H1 (cell line): ENCODE results near the gene DYNLRB1. TPM values are rescaled to one million over a fixed set of nuclear protein-coding genes. Genes with fewer than 3 reads are reported as not detected.

Source experiments
- CHD2 ChIP-seq: IDR thresholded peaks from 2 replicates; pipeline ENCODE4 v1.6.1; 2012; ENCODE audit warnings: low read length, improper control_type of control experiment
- CHD7 ChIP-seq: fragments of 300-600 bp; sonication (generic); IDR thresholded peaks from 2 replicates; pipeline ENCODE4 v1.7.1; 2012; ENCODE audit warnings: low read length, moderate library complexity, mild to moderate bottlenecking, inconsistent platforms; ENCODE audit not compliant: insufficient replicate concordance
- CTCF ChIP-seq, 3 experiments: IDR thresholded peaks; 1 replicate in 2 of 3; 2 replicates in 1 of 3; pipeline versions ENCODE4 v1.5.1 to v1.6.1; 2011; ENCODE audit warnings: low read length in 3 of 3, mild to moderate bottlenecking in 3 of 3, inconsistent platforms in 2 of 3, low read depth in 1 of 3, moderate library complexity in 1 of 3; ENCODE audit not compliant: insufficient read depth in 1 of 3; ENCODE audit errors: control extremely low read depth in 1 of 3
- EP300 ChIP-seq, 2 experiments: IDR thresholded peaks; 1 replicate in 1 of 2; 2 replicates in 1 of 2; pipeline ENCODE4 v1.6.1; 2011 to 2012; ENCODE audit warnings: low read depth in 2 of 2, low read length in 2 of 2, mild to moderate bottlenecking in 2 of 2, borderline replicate concordance in 1 of 2, inconsistent platforms in 1 of 2, moderate library complexity in 1 of 2
- KDM1A ChIP-seq: fragments of 200-600, 300-600 bp; sonication (generic); IDR thresholded peaks from 2 replicates; pipeline ENCODE4 v1.7.1; 2016; ENCODE audit warnings: mild to moderate bottlenecking, low read length, borderline replicate concordance
- TAF7 ChIP-seq: optimal IDR thresholded peaks from 2 replicates; pipeline ENCODE3; 2011; ENCODE audit warnings: low read depth, mild to moderate bottlenecking, inconsistent platforms, low read length, moderate library complexity, borderline replicate concordance
- polyA plus RNA-seq, 7 experiments: library from polyadenylated mRNA; depleted of rRNA in 3 of 7; stranded (reverse) in 5 of 7; unstranded in 2 of 7; fragments of >200 nt in 5 of 7; fragments of 200-250 nt in 2 of 7; gene quantifications; 1 replicate in 5 of 7; 2 replicates in 1 of 7; 4 replicates in 1 of 7; pipeline versions ENCODE4 v1.2.1 to v1.2.3, GENCODE V29; 2011 to 2013; ENCODE audit warnings: missing spikeins in 2 of 7, mixed read lengths in 2 of 7
- total RNA-seq: library from RNA; stranded (reverse); fragmentation: NEBNext Ultra II Directional; extraction: Animal tissue kit (Norgen Biotek cat#: 25700); gene quantifications from 2 replicates; pipeline ENCODE4 v1.2.1, GENCODE V29; 2021

DYNLRB1 gene
- total and polyA plus RNA-seq, 2 of the 8 experiments (the other 6 are each of a cell fraction or from before 2014, with no cell fraction given) = 109 to 214 TPM

DNA sequence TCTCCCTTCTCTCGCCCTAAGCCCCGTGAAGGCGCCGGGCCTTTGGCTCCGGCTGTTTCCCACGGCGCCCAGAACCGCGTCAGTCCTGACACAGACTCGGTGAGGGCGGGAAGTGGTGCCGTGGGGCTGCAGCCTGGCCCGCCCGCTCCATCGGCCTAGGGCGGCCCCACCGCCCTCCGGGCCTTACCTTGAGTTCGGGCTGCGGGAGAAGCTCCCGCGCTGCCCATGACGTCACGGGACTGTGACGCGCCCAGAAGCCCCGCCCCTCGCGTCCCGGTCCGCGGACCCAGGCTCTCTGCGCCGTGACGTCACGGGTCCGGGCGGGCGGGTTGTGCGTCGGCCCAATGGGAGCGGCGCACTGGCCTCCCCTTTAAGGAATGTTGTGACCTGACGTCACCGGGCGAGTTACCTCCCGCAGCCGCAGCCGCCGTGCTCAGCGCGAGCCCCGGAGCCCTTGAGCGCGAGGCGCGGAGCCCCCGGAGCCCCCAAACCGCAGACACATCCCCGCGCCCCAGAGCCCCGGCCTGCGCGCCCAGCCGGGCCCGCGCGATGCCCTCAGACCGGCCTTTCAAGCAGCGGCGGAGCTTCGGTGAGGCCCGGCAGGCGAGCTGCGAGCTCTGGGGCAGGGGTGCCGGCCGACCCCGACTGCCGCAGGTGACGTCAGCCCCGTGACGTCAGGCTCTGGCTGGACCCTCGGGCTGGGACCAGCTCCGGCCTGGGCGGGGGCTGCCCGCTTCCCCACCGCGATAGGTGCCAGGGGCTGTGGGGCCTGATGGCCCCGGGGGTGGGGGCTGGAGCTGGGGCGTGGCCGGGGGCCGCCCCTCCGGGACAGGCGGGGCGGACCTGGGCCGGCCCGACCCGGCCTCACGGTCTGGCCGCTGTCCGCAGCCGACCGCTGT is 42.3 kb downstream of the DYNLRB1 start, which contains the start of gene MAP1LC3A (continued):
- TF ChIP-seq CHD7 (no peak), KDM1A (no peak), EP300 (IDR thresholded peaks at IDR 0.05; ENCODE audit: borderline replicate concordance in 1 of 2, low read depth in 2 of 2, low read length in 2 of 2) (no peak; a peak in 1 of 3 replicates), CHD2 (no peak), TAF7 (no peak), CTCF (IDR thresholded peaks at IDR 0.05; ENCODE audit: control extremely low read depth in 1 of 3, insufficient read depth in 1 of 3, low read depth in 1 of 3, low read length in 3 of 3) (no peak)
